Superior temporal gyrus (tissue), 1 donor: ENCODE data around the gene ST3GAL3.

Experiments used
- DNase-seq: peaks from one replicate; pipeline ENCODE4 v3.0.0-alpha.2; 2016; ENCODE audit errors: extremely low spot score

Gene ST3GAL3

DNA sequence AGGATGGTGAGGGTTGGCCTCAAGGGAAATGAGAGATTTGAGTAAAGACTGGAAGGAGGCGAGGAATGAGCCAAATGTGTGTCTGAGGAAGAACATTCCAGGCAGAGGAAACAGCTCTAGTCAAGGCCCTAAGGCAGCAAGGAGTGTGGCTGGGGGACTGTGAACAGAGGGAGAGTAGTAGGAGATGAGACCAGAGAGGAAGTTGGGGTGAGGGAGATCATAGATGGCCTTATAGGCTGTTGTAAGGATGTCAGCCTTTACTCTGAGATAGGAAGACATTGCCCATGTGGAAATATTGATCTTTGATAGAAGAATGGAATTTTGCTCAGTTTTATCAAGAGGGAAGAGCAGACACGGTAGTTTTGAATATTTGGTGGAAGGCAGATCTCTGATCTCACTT is 171.1 kb downstream of the ST3GAL3 start:
- DNase-seq, result no peak

DNA sequence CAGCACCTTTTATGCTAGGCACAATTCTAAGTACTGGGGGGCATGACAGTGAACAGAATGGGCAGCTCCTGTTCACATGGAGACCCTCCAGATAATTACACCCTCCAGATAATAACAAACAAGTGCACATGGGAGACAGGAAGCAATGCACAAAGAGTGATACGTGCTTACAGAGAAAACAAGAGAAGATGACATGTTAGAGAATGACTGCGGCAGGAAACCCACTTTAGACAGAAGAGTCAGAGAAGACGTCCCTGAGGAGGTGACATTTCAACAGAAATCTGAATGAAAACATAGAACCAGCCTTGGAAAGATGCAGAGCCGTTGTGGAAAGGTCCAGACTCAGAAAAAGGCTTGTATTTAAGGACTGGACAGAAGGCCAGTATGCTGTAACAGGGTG is 171.5 kb downstream of the ST3GAL3 start:
- DNase-seq, result no peak

GRCh38 chr1:43879414-43879813 is 172.1 kb downstream of the ST3GAL3 start:
- DNase-seq, result no peak

- no peak for DNase-seq
Measured at GRCh38 chr1:43879996-43880395, 172.7 kb downstream of the ST3GAL3 start.

- no peak for DNase-seq
Measured at GRCh38 chr1:43880604-43881003, 173.3 kb downstream of the ST3GAL3 start.

GRCh38 chr1:43881415-43881814 is 174.1 kb downstream of the ST3GAL3 start:
- no peak for DNase-seq

GRCh38 chr1:43882763-43883162 is 175.4 kb downstream of the ST3GAL3 start:
- DNase-seq, result no peak

GRCh38 chr1:43883321-43883720 is 176.0 kb downstream of the ST3GAL3 start:
- no peak for DNase-seq

- DNase-seq, result no peak
Measured at GRCh38 chr1:43885279-43885801, 178.0 kb downstream of the ST3GAL3 start.

- no peak for DNase-seq
Measured at GRCh38 chr1:43887748-43888147, 180.4 kb downstream of the ST3GAL3 start.

DNA sequence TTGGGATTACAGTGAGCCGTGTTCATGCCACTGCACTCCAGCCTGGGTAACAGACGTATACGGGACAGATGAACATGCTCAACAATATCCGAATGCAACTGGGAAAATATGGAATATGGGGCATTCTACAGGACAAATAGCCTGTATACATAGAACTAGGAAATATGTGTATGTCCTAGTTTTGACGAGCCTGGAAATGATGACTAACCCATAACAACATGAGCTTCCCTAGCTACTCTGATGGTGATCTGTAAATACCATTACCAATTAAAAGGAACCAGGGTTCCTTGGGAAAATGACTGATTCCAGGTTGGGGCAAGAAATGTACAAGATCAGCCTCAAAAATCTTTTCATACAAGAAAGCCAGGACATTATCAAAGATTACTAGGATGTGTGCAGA is 183.5 kb downstream of the ST3GAL3 start:
- no peak for DNase-seq

DNA sequence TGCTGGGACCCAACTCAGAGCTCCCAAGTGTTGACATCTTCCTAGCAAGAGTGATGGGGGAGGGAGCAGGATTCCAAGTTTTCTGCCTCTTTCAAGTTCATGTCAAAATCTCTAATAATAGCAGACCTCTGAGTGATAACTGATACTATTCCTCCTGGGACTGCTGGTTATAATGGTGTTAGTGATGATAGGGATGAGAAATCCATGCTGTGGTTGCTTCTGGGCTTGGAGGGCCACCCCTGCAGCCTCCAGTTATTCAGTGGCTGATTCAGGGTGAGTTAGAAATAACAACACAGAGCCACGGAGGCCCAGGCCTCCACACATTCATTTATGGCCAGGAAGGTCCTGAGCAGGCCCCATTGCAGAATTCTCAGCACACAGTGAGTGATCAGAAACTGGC is 185.7 kb downstream of the ST3GAL3 start:
- no peak for DNase-seq

GRCh38 chr1:43898981-43899380 is 191.6 kb downstream of the ST3GAL3 start:
- DNase-seq, result no peak

- no peak for DNase-seq
Measured at GRCh38 chr1:43900386-43900785, 193.1 kb downstream of the ST3GAL3 start.

GRCh38 chr1:43901196-43901961 is 194.0 kb downstream of the ST3GAL3 start:
- DNase-seq, result no peak

DNA sequence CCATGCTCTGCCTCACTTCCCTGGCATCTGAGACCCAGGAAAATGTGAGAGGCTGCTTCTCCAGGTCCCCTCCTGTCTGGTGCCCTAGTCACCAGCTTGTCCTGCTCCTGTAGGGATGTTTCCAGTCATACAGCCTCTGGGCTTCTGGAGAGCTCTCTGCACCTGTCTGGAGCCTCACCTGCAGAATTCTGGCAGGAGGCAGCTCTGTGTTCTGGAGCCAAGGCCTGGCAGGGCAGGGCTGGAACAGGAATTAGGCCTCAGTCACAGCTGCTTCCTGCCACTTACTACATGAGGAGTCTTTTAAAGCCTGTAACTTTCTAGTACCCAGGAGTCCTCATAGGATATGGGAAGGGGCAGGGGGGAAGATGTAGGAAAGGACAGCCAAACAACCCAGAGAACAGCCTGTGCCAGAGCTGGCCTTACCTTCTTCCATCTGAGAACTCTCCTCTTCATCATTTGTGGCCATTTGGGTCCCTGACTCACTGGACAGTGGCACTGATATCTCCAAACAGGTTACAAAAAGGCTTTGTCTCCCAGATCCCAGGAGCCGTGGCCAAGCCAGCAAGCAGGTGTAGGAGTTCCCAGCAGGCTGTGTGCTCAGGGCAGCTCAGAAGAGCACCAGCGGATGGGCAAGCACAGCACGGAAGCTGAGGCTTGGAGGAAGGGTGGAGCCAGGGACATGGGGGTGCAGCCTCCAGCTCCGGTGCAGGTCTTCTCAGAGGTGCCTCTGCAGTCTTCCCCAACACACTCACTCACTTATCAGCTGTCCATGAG is 194.9 kb downstream of the ST3GAL3 start:
- DNase-seq, result no peak

DNA sequence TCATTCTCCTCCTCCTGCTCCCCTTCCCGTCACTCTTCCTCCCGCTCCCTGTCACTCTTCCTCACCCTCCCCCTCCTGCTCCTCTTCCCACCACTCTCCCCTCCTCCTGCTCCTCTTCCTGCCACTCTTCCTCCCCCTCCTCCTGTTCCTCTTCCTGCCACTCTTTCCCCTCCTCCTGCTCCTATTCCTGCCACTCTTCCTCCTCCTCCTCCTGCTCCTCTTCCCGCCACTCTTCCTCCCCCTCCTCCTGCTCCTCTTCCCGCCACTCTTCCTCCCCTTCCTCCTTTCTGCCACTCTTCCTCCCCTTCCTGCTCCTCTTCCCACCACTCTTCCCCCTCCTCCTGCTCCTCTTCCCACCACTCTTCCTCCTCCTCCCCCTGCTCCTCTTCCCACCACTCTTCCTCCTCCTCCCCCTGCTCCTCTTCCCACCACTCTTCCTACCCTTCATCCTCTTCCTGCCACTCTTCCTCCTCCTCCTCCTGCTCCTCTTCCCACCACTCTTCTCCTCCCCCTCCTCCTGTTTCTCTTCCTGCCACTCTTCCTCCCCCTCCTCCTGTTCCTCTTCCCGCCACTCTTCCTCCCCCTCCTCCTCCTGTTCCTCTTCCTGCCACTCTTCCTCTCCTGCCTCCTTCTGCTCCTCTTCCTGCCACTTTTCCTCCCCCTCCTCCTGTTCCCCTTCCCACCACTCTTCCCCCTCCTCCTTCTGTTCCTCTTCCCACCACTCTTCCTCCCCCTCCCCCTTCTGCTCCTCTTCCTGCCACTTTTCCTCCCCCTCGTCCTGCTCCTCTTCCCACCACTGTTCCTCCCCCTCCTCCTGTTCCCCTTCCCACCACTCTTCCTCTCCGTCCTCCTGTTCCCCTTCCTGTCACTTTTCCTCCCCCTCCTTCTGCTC is 197.6 kb downstream of the ST3GAL3 start:
- no peak for DNase-seq

GRCh38 chr1:43908226-43908625 is 200.9 kb downstream of the ST3GAL3 start:
- no peak for DNase-seq

DNA sequence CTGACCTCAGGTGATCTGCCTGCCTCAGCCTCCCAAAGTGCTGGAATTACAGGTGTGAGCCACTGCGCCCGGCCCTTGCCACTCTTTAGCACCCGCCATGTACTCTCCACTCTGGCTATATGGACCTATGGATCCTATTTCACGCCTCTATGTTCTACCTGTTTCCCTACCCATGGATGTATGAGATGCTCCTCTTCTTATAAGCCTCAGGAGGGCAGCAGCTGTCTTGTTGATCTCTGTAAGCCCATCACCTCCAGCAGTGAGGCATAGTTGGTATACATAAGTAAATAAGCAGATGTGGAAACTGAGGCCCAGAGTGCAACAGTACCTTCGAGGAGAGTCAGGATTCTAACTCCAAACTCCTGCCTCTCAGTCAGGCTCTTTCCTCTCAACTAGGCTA is 201.5 kb downstream of the ST3GAL3 start:
- no peak for DNase-seq

- no peak for DNase-seq
Measured at GRCh38 chr1:43910343-43910742, 203.0 kb downstream of the ST3GAL3 start.

DNA sequence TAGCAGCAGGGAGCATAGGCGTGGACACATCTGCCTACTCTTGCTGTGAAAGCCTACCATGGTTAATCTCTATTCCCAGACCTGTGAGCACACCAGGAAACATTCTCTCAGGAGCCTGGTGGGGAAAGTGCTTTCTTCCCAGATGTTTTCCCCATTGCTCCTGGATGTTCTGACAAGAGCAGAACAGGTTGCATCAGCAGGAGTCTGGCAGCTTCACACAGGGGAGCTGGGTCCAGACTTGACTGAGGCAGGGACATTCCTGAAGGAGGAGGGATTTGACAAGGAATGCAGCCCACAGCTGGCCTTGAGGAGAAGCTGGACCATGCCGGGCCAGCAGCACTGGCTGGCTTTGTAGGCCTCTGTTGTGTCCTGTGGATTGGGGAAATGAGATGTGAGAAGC is 205.3 kb downstream of the ST3GAL3 start:
- no peak for DNase-seq

DNA sequence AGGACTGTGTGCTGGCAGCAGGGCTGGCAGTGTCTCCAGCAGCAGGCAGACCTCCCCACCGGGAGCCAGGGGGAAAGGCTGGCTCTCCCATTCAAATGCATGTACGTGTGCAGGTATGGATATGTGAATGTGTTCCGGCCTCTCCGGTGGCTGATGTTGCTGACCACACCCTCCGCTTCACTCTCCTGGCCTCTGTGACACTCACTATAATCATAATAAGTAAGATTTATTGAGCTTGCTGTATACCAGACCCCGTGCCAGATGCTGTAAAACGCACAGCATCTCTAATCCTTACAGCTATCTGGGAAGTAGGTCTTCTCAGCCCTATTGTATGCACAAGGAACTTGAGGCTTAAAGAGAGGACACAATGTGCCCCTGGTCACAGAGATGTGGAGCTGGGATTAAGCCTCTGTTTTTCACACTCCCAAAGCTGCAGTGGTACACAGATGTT is 205.7 kb downstream of the ST3GAL3 start:
- no peak for DNase-seq
